NCI-H460 (cell line): ENCODE data around the gene BMI1. TPM values are rescaled to one million over a fixed set of nuclear protein-coding genes. Genes with fewer than 3 reads are reported as not detected.
"Not testable (repeated sequence)": the region's sequence is repeated elsewhere in the genome, so short reads cannot be mapped to it uniquely, and the experiment has no call there.

Experiments used
- DNase-seq: peaks from one replicate; pipeline ENCODE4 v3.0.0-alpha.2; 2016; ENCODE audit warnings: low read depth; ENCODE audit errors: extremely low read depth
- polyA plus RNA-seq: library from polyadenylated mRNA; depleted of rRNA; stranded (reverse); fragments of >200 nt; gene quantifications from 2 replicates; pipeline ENCODE4 v1.2.3, GENCODE V29; 2014; cell fraction: nucleus; rRNA removed
- total RNA-seq: library from RNA; depleted of rRNA; stranded (reverse); fragments of >200 nt; shearing (Covaris generic); gene quantifications from 2 replicates; pipeline ENCODE4 v1.2.3, GENCODE V29; 2014; rRNA removed

The BMI1 gene
- total RNA-seq = 44.4 and 46.9 TPM in 2 replicates
- 31.3 and 123 TPM in 2 replicates for polyA plus RNA-seq

DNA sequence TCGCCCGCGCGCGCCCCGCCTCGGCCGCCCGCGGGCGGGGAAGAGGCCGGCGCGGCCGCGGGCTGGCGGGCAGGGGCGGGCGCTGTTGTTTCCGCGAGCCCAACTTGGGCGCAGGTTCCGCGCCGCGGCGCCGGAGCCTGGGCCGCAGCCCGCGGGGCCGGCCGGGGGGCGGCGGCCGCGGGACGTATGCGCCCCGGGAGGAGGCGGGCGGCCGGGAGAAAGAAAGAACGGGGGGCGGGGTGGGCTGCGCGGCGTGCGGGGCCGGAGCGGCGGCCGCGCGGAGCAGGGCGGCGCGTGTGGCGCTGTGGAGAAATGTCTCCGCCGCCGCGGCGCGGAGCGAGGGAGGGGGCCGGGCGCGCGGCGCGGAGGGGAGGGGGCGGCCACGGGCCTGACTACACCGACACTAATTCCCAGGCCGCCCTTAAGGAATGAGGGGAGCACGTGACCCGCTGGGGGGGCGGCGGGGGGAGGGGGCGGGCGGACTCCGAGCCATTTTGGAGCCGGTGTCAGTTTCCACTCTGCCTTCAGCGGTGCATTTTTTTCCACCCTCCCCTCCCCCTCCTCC, at the start of gene BMI1:
TSS of gene BMI1 (plus strand) at position 509 of the 565 bp plus-strand sequence. CDS start 5,351 bp downstream, outside the sequence.
- DNase-seq = no peak

DNA sequence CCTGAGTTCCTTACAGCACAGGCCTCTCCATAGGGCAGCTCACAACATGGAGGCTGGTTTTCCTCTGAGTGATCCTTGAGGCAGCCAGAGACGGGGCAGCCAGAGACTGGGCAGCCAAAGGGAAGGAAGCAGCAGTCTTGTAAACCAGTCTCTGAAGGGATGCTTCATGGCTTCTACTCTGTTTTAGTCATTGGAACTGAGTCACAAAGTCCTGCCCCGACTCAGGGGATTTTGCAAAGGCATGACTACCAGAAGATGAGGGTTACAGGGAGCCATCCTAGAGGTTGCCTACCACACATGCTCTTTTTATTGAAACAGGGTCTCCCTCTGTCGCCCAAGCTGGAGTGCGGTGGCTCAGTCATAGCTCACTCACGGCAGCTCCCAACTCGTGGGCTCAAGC, 49.1 kb upstream of the BMI1 start:
- DNase-seq = no peak

DNA sequence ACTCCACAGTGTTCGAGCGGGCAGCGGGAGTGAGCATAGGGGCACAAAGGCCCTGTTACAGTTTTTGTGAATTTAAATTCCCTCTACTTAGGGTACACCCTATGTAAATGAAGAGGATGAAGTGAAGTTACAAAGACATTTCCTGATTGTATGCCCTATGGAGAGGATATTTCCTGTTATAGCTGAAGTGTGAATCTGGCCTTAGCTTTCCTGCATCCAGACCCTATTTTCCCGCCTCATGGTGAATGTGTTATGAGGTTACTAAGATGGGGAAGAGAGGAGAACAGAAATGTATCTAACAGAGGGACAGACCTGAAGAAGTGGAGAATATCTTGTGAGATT, 42.5 kb upstream of the BMI1 start:
- DNase-seq = no peak

DNA sequence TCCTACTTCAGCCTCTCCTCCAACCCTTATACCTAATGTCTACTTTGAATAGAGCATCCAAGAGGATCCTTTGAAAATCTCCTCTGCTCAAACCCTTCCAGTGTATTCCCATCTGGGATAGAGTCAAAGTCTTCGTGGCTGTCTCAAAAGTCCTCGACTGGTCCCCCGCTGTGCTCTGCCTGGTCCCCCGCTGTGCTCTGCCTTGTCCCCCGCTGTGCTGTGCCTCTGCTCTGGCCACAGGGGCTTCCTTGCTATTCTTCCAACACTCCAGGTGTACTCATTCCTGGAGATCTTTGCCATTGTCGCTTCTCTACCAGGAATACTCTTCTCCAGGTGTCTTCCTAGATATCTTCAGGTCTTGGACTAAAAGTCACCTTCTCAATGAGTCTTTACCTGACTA, 40.8 kb upstream of the BMI1 start:
- DNase-seq = no peak

DNA sequence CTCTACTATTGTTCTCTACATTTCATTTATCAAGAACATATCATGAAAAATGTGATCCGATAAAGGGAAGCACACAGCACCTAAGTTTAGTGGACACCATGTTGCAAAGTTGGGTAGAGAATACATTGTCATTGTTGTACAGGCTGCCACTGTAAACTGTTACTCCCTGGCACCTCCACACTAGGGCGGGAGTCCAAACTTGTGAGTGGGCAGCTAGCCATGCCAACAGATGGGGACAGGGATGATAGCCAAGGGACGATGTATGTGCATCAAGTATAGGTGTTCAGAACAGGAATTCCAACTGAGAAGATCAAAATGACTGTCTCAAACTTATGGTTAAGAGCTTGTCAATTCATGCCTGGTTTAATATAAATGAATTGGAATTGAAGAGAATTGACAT, 35.8 kb upstream of the BMI1 start:
- no peak for DNase-seq

DNA sequence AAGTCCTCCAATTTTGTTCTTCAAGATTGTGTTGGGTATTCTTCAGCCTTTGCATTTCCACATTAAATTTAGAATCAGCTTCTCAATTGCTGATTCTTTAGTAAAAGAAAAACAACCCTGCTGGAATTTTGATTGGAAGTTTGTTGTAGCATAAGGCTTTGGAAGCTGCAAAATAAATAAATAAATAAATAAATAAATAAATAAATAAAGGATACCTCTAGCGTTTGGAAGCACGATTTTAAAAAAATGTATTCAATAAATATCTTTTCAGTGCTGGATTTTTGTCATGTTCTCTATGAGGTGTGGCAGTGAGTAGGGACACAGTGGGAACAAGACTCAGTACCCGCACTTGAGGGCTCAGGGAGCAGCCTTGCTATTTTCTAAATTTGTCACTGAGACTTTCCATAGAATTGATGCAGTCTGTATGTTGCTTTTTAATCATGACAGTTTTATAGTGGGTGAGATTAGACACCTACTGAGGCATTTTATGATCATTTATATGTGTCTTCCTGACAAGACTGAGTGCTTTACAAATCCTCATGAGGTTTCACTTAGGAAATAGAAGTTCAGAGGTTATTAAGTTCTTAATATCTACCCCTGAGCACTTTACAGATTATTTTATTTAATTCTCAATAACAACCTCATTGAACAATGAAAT, 27.0 kb upstream of the BMI1 start:
- DNase-seq = no peak

DNA sequence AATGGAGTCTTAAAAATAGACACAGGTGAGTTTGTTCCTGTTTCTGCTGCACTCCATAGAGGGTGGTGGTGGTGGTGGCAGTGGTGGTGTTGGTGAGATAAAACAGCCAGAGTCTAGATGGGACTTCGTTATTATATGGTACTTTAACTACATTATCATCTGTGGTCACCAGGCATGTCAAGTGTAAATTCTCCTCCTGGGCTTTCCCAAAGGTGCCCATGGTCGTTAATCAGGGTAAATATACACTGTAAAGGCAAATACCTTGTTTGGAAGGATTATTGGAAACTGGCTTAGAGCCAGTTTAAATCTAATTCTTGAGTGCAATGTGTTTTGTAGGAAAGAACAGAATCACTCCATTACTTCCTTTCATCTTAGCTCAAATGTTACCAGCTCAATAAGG, 26.2 kb upstream of the BMI1 start:
- DNase-seq = no peak

DNA sequence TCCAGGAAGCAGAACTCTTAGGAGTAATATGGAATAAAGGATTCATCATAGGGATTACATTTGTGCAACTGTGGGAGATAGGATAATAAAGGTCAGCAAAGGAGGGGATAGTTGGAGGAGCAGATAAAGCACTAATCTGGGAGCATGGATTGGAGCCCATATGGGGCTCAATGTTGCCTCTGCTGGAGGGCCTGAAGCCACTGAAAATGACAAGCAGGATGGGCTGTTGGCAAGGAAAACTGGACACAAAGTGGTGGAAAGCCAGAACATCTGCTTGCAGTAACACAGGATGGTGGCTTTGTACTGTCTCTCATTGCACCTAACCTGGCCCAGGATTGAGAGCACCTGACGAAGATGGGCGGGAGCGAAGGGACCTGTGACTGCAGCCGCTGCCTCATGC, 19.7 kb upstream of the BMI1 start:
- no peak for DNase-seq

DNA sequence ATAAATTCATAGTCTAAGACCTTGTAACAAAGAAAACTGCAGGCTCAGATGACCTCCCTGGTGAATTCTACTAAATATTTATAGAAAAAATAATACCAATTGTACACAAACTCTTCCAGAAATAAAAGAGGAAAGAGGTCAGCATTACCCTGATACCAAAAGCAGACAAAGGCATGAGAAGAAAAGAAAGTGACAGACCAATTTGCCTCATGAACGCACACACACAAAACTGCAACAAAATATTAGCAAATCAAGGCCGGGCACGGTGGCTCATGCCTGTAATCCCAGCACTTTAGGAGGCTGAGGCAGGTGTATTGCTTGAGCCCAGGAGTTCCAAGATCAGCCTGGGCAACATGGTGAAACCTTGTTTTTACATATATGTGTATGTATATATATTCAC, 17.4 kb upstream of the BMI1 start:
- no peak for DNase-seq

DNA sequence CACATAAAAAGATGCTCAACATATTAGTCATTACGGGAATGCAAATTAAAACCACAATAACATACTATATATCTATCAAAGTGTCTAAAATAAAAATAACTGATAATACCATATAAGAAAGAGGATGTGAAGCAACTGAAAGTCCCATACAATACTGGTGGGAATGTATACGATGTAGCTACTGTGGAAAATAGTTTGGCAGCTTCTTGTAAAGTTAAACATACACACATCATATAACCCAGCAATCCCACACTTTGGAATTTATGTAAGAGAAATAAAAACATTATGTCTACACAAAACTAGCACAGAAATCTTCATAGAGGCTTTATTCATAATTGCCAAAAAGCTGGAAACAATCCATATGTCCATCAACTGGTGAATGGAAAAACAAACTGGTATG, 15.2 kb upstream of the BMI1 start:
- DNase-seq = no peak

DNA sequence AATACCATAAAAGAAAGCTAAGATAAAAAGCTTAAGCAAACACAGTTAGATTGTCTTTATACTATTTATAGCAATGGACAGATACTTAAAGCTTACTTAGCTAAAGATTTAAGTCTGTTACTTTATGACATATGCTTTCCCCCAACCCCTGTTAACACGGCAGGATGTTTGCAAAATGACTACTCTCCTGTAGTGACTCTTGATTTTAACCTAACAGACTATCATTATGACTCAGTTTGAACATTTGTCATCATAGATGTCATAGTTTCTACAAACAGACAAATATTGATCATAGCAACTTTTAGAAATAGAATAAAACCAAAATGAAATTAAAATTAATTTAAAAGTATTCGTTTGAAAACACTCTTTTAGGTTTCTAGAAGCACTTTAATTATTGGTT, 12.5 kb upstream of the BMI1 start:
- DNase-seq = peak; percentile 28

DNA sequence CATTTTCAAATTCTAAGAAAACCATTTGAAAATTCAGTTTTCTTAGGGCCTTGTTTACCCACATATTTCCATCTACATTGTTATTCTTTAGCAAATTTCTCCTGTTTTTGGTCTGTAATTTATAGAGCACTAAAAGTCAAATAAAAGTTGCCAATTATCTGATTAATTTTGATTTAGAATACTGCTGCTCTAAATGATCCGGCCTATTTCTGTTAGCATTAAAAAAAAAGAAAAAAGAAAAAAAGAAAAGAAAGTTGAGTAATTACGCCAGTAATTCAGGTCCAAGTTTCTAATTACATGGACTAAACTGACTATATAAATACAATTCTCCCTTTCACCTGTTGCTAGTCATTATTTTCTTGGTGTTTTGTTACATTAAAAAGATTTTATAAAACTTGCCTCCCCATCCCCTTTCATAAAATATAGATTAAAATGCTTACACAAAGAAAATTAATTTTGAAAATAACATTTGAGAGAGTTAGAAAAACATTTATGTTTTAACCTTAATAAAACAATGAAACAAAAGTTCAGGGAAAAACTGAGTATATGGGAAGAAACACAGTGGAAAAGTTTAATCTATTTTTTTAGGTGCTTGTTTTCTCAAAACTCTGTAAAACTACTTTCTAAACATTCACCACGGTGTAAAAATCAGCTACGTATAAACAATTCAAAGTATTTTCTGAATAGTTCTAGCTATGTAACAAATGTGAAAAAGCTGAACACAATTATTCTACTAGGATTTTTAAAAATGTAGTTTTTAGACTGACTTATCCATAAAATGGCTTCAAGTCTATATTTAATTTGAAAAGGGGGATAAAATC, 11.5 kb upstream of the BMI1 start:
- DNase-seq = no peak

DNA sequence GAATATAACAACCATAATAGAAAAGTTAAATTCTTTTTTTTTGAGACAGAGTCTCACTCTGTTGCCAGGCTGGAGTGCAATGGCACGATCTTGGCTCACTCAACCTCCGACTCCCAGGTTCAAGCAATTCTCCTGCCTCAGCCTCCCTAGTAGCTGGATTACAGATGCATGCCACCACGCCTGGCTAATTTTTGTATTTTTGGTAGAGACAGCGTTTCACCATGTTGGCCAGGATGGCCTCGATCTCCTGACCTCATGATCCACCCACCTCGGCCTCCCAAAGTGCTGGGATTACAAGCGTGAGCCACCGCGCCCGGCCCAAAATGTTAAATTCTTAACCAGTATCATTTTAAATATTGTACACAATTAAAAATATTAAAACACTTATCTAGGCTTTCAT, 10.9 kb upstream of the BMI1 start:
- not testable (repeated sequence) for DNase-seq

DNA sequence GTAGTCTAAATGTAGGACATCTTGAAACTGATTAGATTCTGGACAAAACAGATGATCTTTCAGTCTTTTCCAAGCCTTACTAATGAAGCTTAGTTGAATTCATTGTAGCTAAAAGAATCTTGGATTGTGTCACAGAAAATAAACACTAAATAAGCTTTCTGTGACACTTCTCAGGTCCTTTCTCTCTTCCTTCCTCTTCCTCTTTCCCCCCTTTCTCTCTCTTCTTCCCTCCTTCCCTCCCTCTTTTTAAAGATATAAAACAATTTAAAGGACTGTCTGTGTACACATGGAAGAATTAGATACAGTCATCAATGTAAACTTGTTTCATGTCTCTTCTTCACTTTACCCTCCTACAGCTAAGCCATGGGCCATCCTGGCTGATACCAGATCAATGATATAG, 10.0 kb upstream of the BMI1 start:
- no peak for DNase-seq

DNA sequence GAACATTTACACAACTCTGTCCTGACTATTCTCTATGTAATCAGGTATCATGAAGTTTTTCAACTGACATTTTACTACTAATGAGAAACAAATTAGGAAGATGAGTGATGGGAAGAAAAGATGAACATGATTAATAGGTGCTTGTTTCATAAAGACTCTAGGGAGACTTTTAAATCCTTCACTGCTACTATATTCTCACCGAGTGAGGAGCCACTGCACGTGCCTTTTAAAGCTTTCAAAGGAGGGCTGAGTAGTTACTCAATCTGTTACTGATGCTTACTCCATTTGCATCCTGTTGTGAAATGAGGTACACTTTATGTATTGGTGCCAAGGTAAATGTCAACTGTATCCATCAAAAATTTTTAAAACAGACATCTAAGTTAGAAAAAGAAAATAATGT, 6.0 kb upstream of the BMI1 start:
- DNase-seq = no peak

DNA sequence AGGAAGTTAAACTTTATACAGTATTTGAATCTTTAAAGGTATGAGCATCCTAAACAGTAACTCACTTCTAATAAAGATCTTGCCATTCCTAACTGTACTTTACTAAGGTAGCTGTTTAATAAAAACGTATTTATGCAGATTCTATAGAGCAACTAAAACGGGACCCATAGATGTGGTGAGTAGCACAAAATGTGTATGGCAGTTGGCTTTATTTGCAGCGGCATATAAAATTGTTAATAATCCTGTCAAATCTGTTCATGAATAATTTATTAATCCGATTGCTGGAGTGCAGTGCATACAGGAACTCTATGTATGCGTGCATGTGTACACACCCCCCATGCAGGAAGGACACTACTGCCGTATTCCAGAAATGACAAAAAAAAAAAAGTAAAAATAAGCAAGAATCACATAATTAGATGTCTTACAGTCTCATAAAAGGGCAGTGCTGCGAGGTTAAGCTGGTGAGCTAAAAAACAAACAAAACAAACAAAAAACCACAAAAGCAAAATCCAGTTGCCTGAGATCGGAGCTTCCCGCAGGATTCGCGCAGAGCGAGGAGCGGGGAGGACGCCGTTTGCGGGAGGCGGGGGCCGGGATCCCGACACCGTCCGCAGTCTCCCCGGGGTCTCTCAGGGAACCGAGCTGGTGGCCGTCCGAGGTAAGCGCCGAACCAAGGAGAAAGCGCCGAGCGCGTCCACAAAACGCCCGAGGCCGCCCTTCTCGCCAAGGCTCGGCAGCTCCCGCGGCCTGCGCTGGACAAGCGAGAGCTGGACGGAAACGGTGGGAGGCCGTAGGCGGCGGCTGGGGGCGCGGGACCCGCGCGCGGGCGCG, 5.2 kb upstream of the BMI1 start:
- no peak for DNase-seq

DNA sequence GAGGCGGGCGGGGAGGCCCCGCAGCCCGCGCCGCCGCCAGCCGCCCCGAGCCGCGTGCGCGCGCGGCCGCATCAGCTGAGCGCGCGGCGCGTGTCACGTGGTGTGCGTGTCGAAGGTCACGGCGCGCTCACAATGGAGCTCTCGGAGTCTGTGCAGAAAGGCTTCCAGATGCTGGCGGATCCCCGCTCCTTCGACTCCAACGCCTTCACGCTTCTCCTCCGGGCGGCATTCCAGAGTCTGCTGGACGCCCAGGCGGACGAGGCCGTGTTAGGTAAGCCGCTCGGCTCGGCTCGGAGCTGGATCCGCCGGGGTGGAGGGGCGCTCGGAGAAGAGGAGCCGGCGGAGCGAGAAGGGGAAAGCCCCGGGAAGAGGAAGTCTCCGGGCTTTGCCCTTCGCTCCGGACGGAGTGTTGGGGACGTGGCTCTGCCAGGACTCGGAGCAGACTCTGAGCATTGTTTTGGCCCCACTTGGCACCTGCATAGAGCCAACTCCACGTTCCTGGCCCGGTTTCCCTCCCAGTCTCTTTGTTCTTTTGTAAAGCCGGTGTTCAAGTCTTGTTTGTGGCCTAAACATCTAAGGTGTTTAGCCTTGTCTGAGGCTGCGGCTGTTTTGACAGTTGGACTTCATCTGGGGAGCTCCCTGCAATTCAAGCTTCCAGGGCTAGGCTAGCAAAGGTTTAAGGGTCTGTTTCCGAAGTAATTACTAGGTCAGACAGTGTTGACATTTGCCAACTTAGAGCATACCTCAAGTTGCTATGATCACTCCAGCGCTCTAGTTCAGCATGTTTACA, 4.4 kb upstream of the BMI1 start, which contains the start of gene COMMD3:
TSS of gene COMMD3 (plus strand) at position 103 of the 790 bp plus-strand sequence. CDS start at position 133, 30 bp downstream.
- DNase-seq = peak; percentile 54

DNA sequence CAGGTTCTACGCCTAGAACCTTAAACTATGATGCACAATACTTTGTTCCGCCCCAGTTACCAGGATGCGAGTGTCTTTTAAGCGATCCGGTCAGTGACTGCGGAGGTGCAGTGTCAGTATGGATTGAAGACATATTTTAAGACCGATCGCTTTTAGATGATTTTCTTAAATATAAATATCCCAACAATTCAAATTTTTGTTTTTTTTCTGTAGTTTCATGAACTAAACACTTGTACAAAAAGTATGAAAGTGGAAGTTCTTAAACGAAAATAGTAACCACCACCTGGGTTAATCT, 3.9 kb upstream of the BMI1 start:
- DNase-seq = no peak

DNA sequence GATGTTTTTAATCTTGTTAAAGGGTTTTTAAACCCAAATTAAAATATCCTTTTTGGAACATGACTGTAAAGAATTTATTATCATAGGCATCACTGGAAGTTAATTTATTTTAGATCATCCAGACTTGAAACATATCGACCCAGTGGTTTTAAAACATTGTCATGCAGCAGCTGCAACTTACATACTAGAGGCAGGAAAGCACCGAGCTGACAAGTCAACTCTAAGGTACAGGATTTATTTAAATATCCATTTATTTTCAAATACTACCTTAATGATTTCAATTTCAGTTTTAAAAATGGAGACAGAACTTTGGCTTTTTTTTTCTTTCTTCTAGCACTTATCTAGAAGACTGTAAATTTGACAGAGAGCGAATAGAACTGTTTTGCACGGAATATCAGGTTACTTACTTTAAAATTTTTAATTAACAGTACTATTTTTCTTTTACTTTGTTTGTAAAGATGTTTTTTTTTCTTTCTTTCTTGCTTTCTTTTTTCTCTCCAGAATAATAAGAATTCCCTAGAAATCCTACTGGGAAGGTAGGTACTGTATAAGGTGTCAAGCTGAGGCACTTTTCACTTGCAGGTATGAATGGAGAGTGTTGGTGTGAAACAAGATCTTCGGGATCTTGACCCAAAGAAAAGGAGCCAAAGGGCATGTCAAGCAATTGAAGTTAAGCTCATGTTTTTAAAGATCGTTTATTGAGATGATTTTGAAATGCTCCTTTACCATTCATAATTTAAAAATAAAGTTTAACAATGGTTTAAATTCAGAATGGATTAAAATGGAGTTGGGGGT, 2.9 kb upstream of the BMI1 start:
- no peak for DNase-seq

DNA sequence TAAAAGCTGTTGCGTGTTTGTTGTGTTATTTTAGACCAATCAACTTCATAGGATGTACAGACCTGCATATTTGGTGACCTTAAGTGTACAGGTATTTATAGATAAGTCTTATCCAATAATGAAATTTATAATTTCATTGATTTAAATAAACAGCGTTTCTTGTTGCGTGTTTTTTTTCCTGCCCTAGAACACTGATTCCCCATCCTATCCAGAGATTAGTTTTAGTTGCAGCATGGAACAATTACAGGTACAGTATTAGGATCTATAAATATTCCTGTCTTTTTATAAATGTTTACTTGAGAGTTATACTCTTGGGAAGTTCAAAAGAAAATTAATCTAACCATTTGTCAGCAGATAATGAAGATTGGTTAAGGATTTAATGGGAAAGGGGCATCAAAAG, 2.1 kb upstream of the BMI1 start:
- no peak for DNase-seq
